Measurements from ENCODE around the gene DCDC2.

DNA sequence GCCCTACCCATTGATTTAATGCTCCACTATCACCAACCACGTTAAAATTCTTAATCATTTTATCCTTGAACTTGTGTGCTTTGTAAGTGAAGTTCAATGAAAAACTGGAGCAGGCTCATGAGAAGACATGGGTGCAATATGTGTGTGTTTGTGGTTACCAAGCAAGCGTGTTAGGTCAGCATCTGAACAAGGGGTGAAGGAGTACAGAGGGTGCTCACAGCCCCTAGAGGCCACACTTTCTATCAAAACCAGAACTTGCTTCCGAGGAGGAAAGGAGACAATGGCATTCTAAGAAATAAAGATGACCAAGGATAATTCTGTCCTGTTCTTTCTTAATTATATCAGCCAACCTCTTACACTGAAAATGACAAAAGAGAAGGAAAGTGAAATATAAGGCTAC lies 138.2 kb downstream of the DCDC2 start:
- TF ChIP-seq, protein P1, sequence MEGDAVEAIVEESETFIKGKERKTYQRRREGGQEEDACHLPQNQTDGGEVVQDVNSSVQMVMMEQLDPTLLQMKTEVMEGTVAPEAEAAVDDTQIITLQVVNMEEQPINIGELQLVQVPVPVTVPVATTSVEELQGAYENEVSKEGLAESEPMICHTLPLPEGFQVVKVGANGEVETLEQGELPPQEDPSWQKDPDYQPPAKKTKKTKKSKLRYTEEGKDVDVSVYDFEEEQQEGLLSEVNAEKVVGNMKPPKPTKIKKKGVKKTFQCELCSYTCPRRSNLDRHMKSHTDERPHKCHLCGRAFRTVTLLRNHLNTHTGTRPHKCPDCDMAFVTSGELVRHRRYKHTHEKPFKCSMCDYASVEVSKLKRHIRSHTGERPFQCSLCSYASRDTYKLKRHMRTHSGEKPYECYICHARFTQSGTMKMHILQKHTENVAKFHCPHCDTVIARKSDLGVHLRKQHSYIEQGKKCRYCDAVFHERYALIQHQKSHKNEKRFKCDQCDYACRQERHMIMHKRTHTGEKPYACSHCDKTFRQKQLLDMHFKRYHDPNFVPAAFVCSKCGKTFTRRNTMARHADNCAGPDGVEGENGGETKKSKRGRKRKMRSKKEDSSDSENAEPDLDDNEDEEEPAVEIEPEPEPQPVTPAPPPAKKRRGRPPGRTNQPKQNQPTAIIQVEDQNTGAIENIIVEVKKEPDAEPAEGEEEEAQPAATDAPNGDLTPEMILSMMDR (conservative IDR thresholded peaks at IDR 0.05; ENCODE audit: low read depth, low read length): no peak
- TF ChIP-seq EZH2 (IDR thresholded peaks at IDR 0.05; ENCODE audit: borderline replicate concordance, low read depth, low read length, poor library complexity, severe bottlenecking): no peak
